ENCODE data around the gene TMEM106C.

GRCh38 chr12:47970843-47971242, 7.4 kb downstream of the TMEM106C start:
- no peak for TF ChIP-seq REST (IDR thresholded peaks at IDR 0.05; ENCODE audit: insufficient read depth in 1 of 2, low read depth in 2 of 2, low read length in 2 of 2)
- TF ChIP-seq SIN3A (IDR thresholded peaks at IDR 0.05; ENCODE audit: borderline replicate concordance, insufficient read depth, low read length) = no peak
- no peak for TF ChIP-seq POLR2AphosphoS5 (IDR thresholded peaks at IDR 0.05; ENCODE audit: low read depth, low read length)

Measured in PFSK-1 (cell line).